ENCODE results near the gene C6. TPM values are rescaled to one million over a fixed set of nuclear protein-coding genes. Genes with fewer than 3 reads are reported as not detected.

C6 gene
- total and polyA plus RNA-seq, 10 of the 15 experiments (the other 5 are each of a cell fraction or from before 2014, with no cell fraction given), result 0.31 TPM; not detected in 9

DNA sequence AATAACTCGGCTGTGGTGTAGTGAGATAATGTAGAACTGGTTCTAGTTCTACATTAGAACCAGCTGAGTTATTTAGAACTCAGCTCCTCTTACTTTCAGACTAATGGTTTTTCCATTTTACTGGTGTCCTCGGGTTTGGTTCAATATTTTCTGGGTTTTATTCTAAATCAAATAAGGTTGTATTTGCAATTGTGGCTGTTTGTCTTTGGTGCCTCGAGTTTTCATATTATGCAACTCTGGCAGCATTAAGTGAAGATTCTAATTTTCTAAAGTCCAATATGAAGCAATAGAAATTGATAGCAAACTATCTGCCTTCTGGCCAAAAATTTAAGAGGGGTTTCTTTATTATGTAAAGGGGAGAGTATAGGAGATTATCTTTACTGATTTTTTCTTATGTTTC is 19.0 kb downstream of the C6 start:
- H4K20me1 ChIP-seq (ENCODE audit: control insufficient read depth, insufficient read depth), result no peaks in the 10 kb centered on the region
- no peaks in the 10 kb centered on the region for H3K36me3 ChIP-seq (ENCODE audit: control insufficient read depth in 2 of 2, insufficient read depth in 2 of 2, low read length in 1 of 2)
- no peak for ATAC-seq
- no TSS peak for BruUV-seq (replicated peaks)
- WGBS (ENCODE audit: insufficient coverage, insufficient replicate concordance, low lambda C conversion rate, missing lambda C conversion rate), result 2% methylated on average over 3 of the region's 3 CpGs
- no peaks in the 10 kb centered on the region for H3K27me3 ChIP-seq (replicated peaks in 1 of 2; ENCODE audit: control insufficient read depth in 2 of 2, insufficient read depth in 2 of 2, low read length in 1 of 2)
- TF ChIP-seq MYC (IDR thresholded peaks at IDR 0.05; ENCODE audit: insufficient read depth, insufficient read length, insufficient replicate concordance, low read length, severe bottlenecking) (no peak), MTA3 (IDR thresholded peaks at IDR 0.05; ENCODE audit: borderline replicate concordance, low read length) (no peak), IRF3 (IDR thresholded peaks at IDR 0.05) (no peak)
- H3K9ac ChIP-seq (ENCODE audit: control insufficient read depth, insufficient read depth, low read length), result no peak overlapping the region
- ChIA-PET RAD21 (ENCODE audit: unreplicated experiment) (no interaction called here), CTCF (no interaction called here), POLR2A (interaction anchor here (0.7 kb wide), 1 partner anchor 10 kb away, joined by 5 read pairs; no protein-coding TSS in a partner anchor), SMC1A (ENCODE audit: uncharacterized antibody, unreplicated experiment) (no interaction called here)
- in situ Hi-C loops (cut with MboI) (no loop called here), intact Hi-C loops (cut with micrococcal nuclease; ENCODE audit: unreplicated experiment) (no loop called here)
- no peaks in the 10 kb centered on the region for H3K79me2 ChIP-seq (ENCODE audit: control insufficient read depth, insufficient read depth, low read length)
- H3K4me2 ChIP-seq (ENCODE audit: control insufficient read depth, insufficient read depth), result no peak overlapping the region
- H3K4me1 ChIP-seq (ENCODE audit: control insufficient read depth, insufficient read depth, low read length), result no peaks in the 10 kb centered on the region
- FAIRE-seq, result no peak
- no peak for DNase-seq (ENCODE audit: low read depth, low spot score)
- no peak overlapping the region for H3K4me3 ChIP-seq
- H2AFZ ChIP-seq (ENCODE audit: control insufficient read depth, low read depth, low read length), result no peak overlapping the region
- no peak overlapping the region for H3K27ac ChIP-seq (ENCODE audit: control insufficient read depth, insufficient read depth)
- no peaks in the 10 kb centered on the region for H3K9me3 ChIP-seq (replicated peaks; ENCODE audit: control insufficient read depth, insufficient read depth, low read length)

GRCh38 chr5:41193456-41194205 is 19.7 kb downstream of the C6 start:
- no peak overlapping the region for H3K4me2 ChIP-seq (ENCODE audit: control insufficient read depth, insufficient read depth)
- no peaks in the 10 kb centered on the region for H3K36me3 ChIP-seq (ENCODE audit: control insufficient read depth in 2 of 2, insufficient read depth in 2 of 2, low read length in 1 of 2)
- no peak overlapping the region for H3K27ac ChIP-seq (ENCODE audit: control insufficient read depth, insufficient read depth)
- DNase-seq (ENCODE audit: low read depth, low spot score) (no peak), ATAC-seq (no peak), FAIRE-seq (no peak)
- H3K27me3 ChIP-seq (replicated peaks in 1 of 2; ENCODE audit: control insufficient read depth in 2 of 2, insufficient read depth in 2 of 2, low read length in 1 of 2), result no peaks in the 10 kb centered on the region
- no TSS peak for BruUV-seq (replicated peaks)
- in situ Hi-C loops (cut with MboI) (no loop called here), intact Hi-C loops (cut with micrococcal nuclease; ENCODE audit: unreplicated experiment) (no loop called here)
- H3K4me1 ChIP-seq (ENCODE audit: control insufficient read depth, insufficient read depth, low read length), result no peaks in the 10 kb centered on the region
- ChIA-PET RAD21 (ENCODE audit: unreplicated experiment) (no interaction called here), CTCF (no interaction called here), POLR2A (interaction anchor here (0.6 to 0.7 kb wide), 2 partner anchors 8 to 9 kb away, joined by 3 to 5 read pairs; no protein-coding TSS in a partner anchor), SMC1A (ENCODE audit: uncharacterized antibody, unreplicated experiment) (no interaction called here)
- no peak overlapping the region for H2AFZ ChIP-seq (ENCODE audit: control insufficient read depth, low read depth, low read length)
- H3K9me3 ChIP-seq (replicated peaks; ENCODE audit: control insufficient read depth, insufficient read depth, low read length), result no peaks in the 10 kb centered on the region
- WGBS (ENCODE audit: insufficient coverage, insufficient replicate concordance, low lambda C conversion rate, missing lambda C conversion rate), result 13% methylated on average over 5 of the region's 5 CpGs
- H3K9ac ChIP-seq (ENCODE audit: control insufficient read depth, insufficient read depth, low read length), result no peak overlapping the region
- no peak overlapping the region for H3K4me3 ChIP-seq
- H3K79me2 ChIP-seq (ENCODE audit: control insufficient read depth, insufficient read depth, low read length), result no peaks in the 10 kb centered on the region
- H4K20me1 ChIP-seq (ENCODE audit: control insufficient read depth, insufficient read depth), result no peaks in the 10 kb centered on the region
- TF ChIP-seq POU2F2 (IDR thresholded peaks at IDR 0.05; ENCODE audit: borderline replicate concordance, low read depth, low read length) (no peak), CREM (IDR thresholded peaks at IDR 0.05; ENCODE audit: low read depth) (no peak), SMARCA5 (IDR thresholded peaks at IDR 0.05) (no peak), BMI1 (IDR thresholded peaks at IDR 0.05; ENCODE audit: borderline replicate concordance) (no peak), TARDBP (IDR thresholded peaks at IDR 0.05; ENCODE audit: borderline replicate concordance) (no peak), GATAD2B (conservative IDR thresholded peaks at IDR 0.05; ENCODE audit: low read depth) (no peak), ZZZ3 (IDR thresholded peaks at IDR 0.05; ENCODE audit: control insufficient read depth, insufficient read length, low read depth) (no peak)
- TF ChIP-seq, protein P1, sequence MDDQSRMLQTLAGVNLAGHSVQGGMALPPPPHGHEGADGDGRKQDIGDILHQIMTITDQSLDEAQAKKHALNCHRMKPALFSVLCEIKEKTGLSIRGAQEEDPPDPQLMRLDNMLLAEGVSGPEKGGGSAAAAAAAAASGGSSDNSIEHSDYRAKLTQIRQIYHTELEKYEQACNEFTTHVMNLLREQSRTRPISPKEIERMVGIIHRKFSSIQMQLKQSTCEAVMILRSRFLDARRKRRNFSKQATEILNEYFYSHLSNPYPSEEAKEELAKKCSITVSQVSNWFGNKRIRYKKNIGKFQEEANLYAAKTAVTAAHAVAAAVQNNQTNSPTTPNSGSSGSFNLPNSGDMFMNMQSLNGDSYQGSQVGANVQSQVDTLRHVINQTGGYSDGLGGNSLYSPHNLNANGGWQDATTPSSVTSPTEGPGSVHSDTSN (IDR thresholded peaks at IDR 0.05; ENCODE audit: insufficient replicate concordance, low read depth, low read length), result no peak
